Breast epithelium (tissue), 4 donors: ENCODE data around the gene IRAK1BP1. TPM values are rescaled to one million over a fixed set of nuclear protein-coding genes. Genes with fewer than 3 reads are reported as not detected.

Experiments
- DNase-seq, 2 donors: peaks; one replicate each; pipeline ENCODE4 v3.0.0-alpha.2; 2019; ENCODE audit warnings: low spot score in 2 of 2
- H3K27ac ChIP-seq, 2 donors: fragments of 200-600 bp; sonication (generic) in 1 of 2; one replicate each; pipeline ENCODE4 v1.5.1; 2016 to 2019; ENCODE audit warnings: mild to moderate bottlenecking in 1 of 2
- H3K27me3 ChIP-seq, 2 donors: fragments of 200-600 bp; sonication (generic) in 1 of 2; one replicate each; pipeline versions ENCODE4 v1.5.1 to v1.6.0; 2017 to 2019; ENCODE audit warnings: control low read depth in 1 of 2, mild to moderate bottlenecking in 1 of 2
- H3K36me3 ChIP-seq: fragments of 200-600 bp; one replicate; pipeline ENCODE4 v1.5.1; 2019
- H3K4me1 ChIP-seq, 2 donors: fragments of 200-600 bp; sonication (generic); one replicate each; pipeline ENCODE4 v1.5.1; 2016 to 2019; ENCODE audit warnings: control low read depth in 1 of 2
- H3K4me3 ChIP-seq, 3 donors: fragments of 200-600 bp; sonication (generic); 1 replicate in 2 of 3; 2 replicates in 1 of 3; pipeline ENCODE4 v1.5.1; 2016 to 2019; ENCODE audit warnings: mild to moderate bottlenecking in 3 of 3, moderate library complexity in 2 of 3
- H3K9me3 ChIP-seq, 2 donors: fragments of 200-600 bp; sonication (generic) in 1 of 2; one replicate each; pipeline ENCODE4 v1.5.1; 2016 to 2019; ENCODE audit warnings: control low read depth in 1 of 2
- POLR2A ChIP-seq: fragments of 450-650 bp; IDR thresholded peaks from one replicate; pipeline ENCODE4 v1.6.1; 2016; ENCODE audit warnings: antibody characterized with exemption, mild to moderate bottlenecking, moderate library complexity
- POLR2AphosphoS5 ChIP-seq, 3 donors: sonication (generic); formaldehyde crosslinking; IDR thresholded peaks; one replicate each; pipeline ENCODE4 v1.6.1; 2017; ENCODE audit warnings: antibody characterized with exemption in 3 of 3
- intact Hi-C: fragments of 100-400 bp; cut with DNase I; formaldehyde crosslinking; loops from one replicate; pipeline ENCODE4 v1.15.1; 2023; ENCODE audit warnings: low total_unique reads
- total RNA-seq, 3 donors: library from RNA; depleted of rRNA; stranded (reverse); fragments of >200 nt; gene quantifications; one replicate each; pipeline ENCODE4 v1.1.0, GENCODE V29; 2016
- TF ChIP-seq, protein P1 (sequence below), 3 donors: fragments of 450-650 bp; IDR thresholded peaks; one replicate each; pipeline ENCODE4 v1.5.1; 2016 to 2017; ENCODE audit warnings: antibody characterized with exemption in 3 of 3, mild to moderate bottlenecking in 3 of 3, moderate library complexity in 3 of 3

IRAK1BP1 gene
- total RNA-seq, 3 donors from 2014 or later = 3.5 to 10.0 (median 4.3) TPM

DNA sequence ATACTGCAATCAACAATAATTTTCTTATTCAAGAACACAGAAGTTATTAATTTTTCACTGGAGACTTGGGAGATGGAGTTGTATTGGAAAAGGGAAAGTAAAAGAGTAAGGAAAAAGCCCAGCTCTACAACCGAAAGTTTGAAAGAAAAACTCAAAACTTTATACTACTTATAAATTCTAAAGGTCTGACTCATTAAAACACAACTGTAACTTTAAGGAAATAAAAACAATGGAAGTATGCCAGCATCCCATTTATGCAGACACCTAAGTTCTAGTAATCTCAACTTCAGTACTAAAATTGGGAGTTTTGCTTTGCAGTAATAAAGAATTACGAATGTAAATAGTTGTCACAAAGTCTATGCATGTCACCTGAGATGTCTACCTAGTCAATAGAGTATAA is 80.6 kb downstream of the IRAK1BP1 start:
- Histone ChIP-seq H3K9me3 (peaks cover 0 to 10% of the 10 kb centered on the region in 2 donors), H3K27ac (no peak overlapping the region), H3K36me3 (peaks cover 30% of the 10 kb centered on the region), H3K4me3 (no peak overlapping the region), H3K27me3 (no peaks in the 10 kb centered on the region), H3K4me1 (no peaks in the 10 kb centered on the region)
- no peak for DNase-seq
- no peak for TF ChIP-seq POLR2AphosphoS5 (IDR thresholded peaks at IDR 0.05)
- no peak for TF ChIP-seq POLR2A
- TF ChIP-seq, protein P1, sequence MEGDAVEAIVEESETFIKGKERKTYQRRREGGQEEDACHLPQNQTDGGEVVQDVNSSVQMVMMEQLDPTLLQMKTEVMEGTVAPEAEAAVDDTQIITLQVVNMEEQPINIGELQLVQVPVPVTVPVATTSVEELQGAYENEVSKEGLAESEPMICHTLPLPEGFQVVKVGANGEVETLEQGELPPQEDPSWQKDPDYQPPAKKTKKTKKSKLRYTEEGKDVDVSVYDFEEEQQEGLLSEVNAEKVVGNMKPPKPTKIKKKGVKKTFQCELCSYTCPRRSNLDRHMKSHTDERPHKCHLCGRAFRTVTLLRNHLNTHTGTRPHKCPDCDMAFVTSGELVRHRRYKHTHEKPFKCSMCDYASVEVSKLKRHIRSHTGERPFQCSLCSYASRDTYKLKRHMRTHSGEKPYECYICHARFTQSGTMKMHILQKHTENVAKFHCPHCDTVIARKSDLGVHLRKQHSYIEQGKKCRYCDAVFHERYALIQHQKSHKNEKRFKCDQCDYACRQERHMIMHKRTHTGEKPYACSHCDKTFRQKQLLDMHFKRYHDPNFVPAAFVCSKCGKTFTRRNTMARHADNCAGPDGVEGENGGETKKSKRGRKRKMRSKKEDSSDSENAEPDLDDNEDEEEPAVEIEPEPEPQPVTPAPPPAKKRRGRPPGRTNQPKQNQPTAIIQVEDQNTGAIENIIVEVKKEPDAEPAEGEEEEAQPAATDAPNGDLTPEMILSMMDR (IDR thresholded peaks at IDR 0.05) = no peak
- intact Hi-C loops = no loop called here

DNA sequence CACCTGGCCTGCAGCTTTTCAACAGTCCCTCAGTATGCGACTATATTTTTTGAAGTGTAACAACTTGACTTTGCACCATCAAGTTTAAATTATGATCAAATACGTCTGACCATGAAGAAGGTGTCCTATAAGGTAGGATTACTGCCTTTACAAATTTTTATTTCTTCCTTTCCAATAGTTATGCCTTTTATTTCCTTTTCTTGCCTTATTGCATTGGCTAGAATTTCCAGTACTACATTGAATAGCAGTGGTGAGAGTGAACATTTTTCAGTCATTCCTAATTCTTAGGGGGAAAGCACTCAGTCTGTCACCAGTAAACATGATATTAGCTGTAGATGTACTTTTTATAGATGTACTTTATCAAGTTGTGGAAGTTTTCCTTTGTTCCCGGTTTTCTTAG is 81.4 kb downstream of the IRAK1BP1 start:
- H3K4me3 ChIP-seq = no peak overlapping the region
- intact Hi-C loops = no loop called here
- H3K4me1 ChIP-seq = no peaks in the 10 kb centered on the region
- H3K9me3 ChIP-seq = peaks cover 0 to 10% of the 10 kb centered on the region in 2 donors
- H3K27me3 ChIP-seq = no peaks in the 10 kb centered on the region
- no peak for DNase-seq
- TF ChIP-seq, protein P1 (IDR thresholded peaks at IDR 0.05) = no peak
- peaks cover 30% of the 10 kb centered on the region for H3K36me3 ChIP-seq
- no peak overlapping the region for H3K27ac ChIP-seq

DNA sequence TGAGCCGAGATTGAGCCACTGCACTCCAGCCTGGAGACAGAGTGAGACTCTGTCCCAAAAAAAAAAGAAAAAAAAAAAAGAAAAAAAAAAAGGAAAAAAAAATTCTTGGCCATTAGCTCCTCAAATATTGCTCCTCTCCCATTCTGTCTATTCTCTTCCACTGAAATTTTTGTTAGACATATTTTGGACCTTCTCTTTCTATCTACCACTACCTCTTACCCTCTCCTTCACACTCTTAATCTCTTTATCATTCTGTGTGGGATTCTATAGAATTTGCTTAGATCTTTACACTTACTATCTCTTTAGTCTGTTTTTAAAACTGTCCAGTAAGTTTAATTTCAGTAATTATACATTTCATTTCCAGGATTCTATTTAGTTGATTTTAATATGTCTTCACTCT is 85.0 kb downstream of the IRAK1BP1 start:
- H3K4me3 ChIP-seq = no peak overlapping the region
- intact Hi-C loops = no loop called here
- H3K27ac ChIP-seq = no peak overlapping the region
- TF ChIP-seq POLR2AphosphoS5 (IDR thresholded peaks at IDR 0.05) (no peak), POLR2A (no peak)
- TF ChIP-seq, protein P1 (IDR thresholded peaks at IDR 0.05) = no peak
- peaks cover 0 to 10% of the 10 kb centered on the region in 2 donors for H3K9me3 ChIP-seq
- DNase-seq = no peak
- H3K4me1 ChIP-seq = no peaks in the 10 kb centered on the region
- peaks cover 18% of the 10 kb centered on the region for H3K36me3 ChIP-seq
- H3K27me3 ChIP-seq = no peaks in the 10 kb centered on the region

Other genes starting within 250 kb of the IRAK1BP1 start
- gene PHIP, start 210.7 kb downstream of the IRAK1BP1 start, total RNA-seq = 10 to 100 TPM; 31.7 to 73.6 (median 44.9) TPM